ENCODE results near the gene ZNF414. TPM values are rescaled to one million over a fixed set of nuclear protein-coding genes. Genes with fewer than 3 reads are reported as not detected.

The ZNF414 gene
- total and polyA plus RNA-seq, 10 of the 15 experiments (the other 5 are each of a cell fraction or from before 2014, with no cell fraction given) = 0.16 to 23.7 (median 5.3) TPM; not detected in 1

GRCh38 chr19:8462571-8462970 lies 51.4 kb downstream of the ZNF414 start:
- H3K9ac ChIP-seq (ENCODE audit: control insufficient read depth, insufficient read depth, low read length) = no peak overlapping the region
- no peaks in the 10 kb centered on the region for H3K27me3 ChIP-seq (replicated peaks in 1 of 2; ENCODE audit: control insufficient read depth in 2 of 2, insufficient read depth in 2 of 2, low read length in 1 of 2)
- peaks cover 28 to 61% of the 10 kb centered on the region in 2 experiments for H3K36me3 ChIP-seq (ENCODE audit: control insufficient read depth in 2 of 2, insufficient read depth in 2 of 2, low read length in 1 of 2)
- DNase-seq (ENCODE audit: low read depth, low spot score) = no peak
- ChIA-PET RAD21 (ENCODE audit: unreplicated experiment) (no interaction called here), CTCF (interaction anchor here (1.6 to 2.5 kb wide), 2 partner anchors 14 to 116 kb away, joined by 5 to 10 read pairs; no protein-coding TSS in a partner anchor), POLR2A (interaction anchor here (1.0 to 1.2 kb wide), 2 partner anchors 13 to 16 kb away, joined by 3 to 4 read pairs; no protein-coding TSS in a partner anchor), SMC1A (ENCODE audit: uncharacterized antibody, unreplicated experiment) (interaction anchor here (1.1 to 3.3 kb wide), 4 partner anchors 9 to 39 kb away, joined by 3 to 8 read pairs (median 4); no protein-coding TSS in a partner anchor)
- ATAC-seq = no peak
- peaks cover 28% of the 10 kb centered on the region for H4K20me1 ChIP-seq (ENCODE audit: control insufficient read depth, insufficient read depth)
- H3K4me2 ChIP-seq (ENCODE audit: control insufficient read depth, insufficient read depth) = no peak overlapping the region
- H3K27ac ChIP-seq (ENCODE audit: control insufficient read depth, insufficient read depth) = no peak overlapping the region
- H2AFZ ChIP-seq (ENCODE audit: control insufficient read depth, low read depth, low read length) = no peak overlapping the region
- 89% methylated on average over 5 of the region's 5 CpGs for WGBS (ENCODE audit: insufficient coverage, insufficient replicate concordance, low lambda C conversion rate, missing lambda C conversion rate)
- TF ChIP-seq ATF2 (IDR thresholded peaks at IDR 0.05; ENCODE audit: low read length) (no peak), ZNF24 (IDR thresholded peaks at IDR 0.05) (no peak), ZNF274 (IDR thresholded peaks at IDR 0.05; ENCODE audit: insufficient read depth, insufficient read length) (no peak), FOS (IDR thresholded peaks at IDR 0.05; ENCODE audit: borderline replicate concordance, extremely low read depth, insufficient read length) (no peak)
- TF ChIP-seq, protein P1, sequence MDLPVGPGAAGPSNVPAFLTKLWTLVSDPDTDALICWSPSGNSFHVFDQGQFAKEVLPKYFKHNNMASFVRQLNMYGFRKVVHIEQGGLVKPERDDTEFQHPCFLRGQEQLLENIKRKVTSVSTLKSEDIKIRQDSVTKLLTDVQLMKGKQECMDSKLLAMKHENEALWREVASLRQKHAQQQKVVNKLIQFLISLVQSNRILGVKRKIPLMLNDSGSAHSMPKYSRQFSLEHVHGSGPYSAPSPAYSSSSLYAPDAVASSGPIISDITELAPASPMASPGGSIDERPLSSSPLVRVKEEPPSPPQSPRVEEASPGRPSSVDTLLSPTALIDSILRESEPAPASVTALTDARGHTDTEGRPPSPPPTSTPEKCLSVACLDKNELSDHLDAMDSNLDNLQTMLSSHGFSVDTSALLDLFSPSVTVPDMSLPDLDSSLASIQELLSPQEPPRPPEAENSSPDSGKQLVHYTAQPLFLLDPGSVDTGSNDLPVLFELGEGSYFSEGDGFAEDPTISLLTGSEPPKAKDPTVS (IDR thresholded peaks at IDR 0.05; ENCODE audit: low read depth, low read length) = no peak
- in situ Hi-C loops (cut with MboI) (no loop called here), intact Hi-C loops (cut with micrococcal nuclease; ENCODE audit: unreplicated experiment) (no loop called here)
- BruUV-seq (replicated peaks) = no TSS peak
- H3K9me3 ChIP-seq (replicated peaks; ENCODE audit: control insufficient read depth, insufficient read depth, low read length) = no peaks in the 10 kb centered on the region
- no peak overlapping the region for H3K4me3 ChIP-seq
- peaks cover 9% of the 10 kb centered on the region for H3K4me1 ChIP-seq (ENCODE audit: control insufficient read depth, insufficient read depth, low read length)
- H3K79me2 ChIP-seq (ENCODE audit: control insufficient read depth, insufficient read depth, low read length) = peaks cover 63% of the 10 kb centered on the region
- no peak for FAIRE-seq

Data from GM12878 (cell line).